Kidney epithelial cell (primary cell): ENCODE results near the gene LSP1. TPM values are rescaled to one million over a fixed set of nuclear protein-coding genes. Genes with fewer than 3 reads are reported as not detected.

Experiments used
- DNase-seq: peaks from one replicate; pipeline ENCODE4 v3.0.0-alpha.2; 2010; ENCODE audit warnings: low read depth
- H3K27me3 ChIP-seq: 2 replicates; pipeline ENCODE4 v1.6.0; 2011; ENCODE audit warnings: low read length; ENCODE audit not compliant: control insufficient read depth, insufficient read depth
- H3K36me3 ChIP-seq: 2 replicates; pipeline ENCODE4 v1.5.1; 2011; ENCODE audit warnings: low read length; ENCODE audit not compliant: control insufficient read depth, insufficient read depth
- H3K4me3 ChIP-seq: 2 replicates; pipeline ENCODE4 v1.5.1; 2011; ENCODE audit warnings: low read depth, mild to moderate bottlenecking, control low read depth, low read length
- CTCF ChIP-seq: IDR thresholded peaks from 2 replicates; pipeline ENCODE4 v1.5.1; 2011; ENCODE audit warnings: mild to moderate bottlenecking, moderate library complexity, low read length, control low read depth, inconsistent platforms; ENCODE audit not compliant: insufficient read depth, poor library complexity, severe bottlenecking
- total RNA-seq: library from RNA; depleted of rRNA; stranded (reverse); fragments of >200 nt; gene quantifications from 2 replicates; pipeline ENCODE4 v1.2.3, GENCODE V29; 2015

The LSP1 gene
- total RNA-seq, 1 donor from 2014 or later: not detected

- H3K27me3 ChIP-seq: peaks cover 18% of the 10 kb centered on the region
- DNase-seq: no peak
- TF ChIP-seq CTCF: no peak
- H3K36me3 ChIP-seq: no peaks in the 10 kb centered on the region
- no peak overlapping the region for H3K4me3 ChIP-seq
These were observed 69.7 kb downstream of the LSP1 start for GRCh38 chr11:1922481-1923081.

GRCh38 chr11:1923201-1923956, 70.5 kb downstream of the LSP1 start:
- H3K36me3 ChIP-seq: no peaks in the 10 kb centered on the region
- no peak for DNase-seq
- no peak overlapping the region for H3K4me3 ChIP-seq
- peaks cover 24% of the 10 kb centered on the region for H3K27me3 ChIP-seq
- no peak for TF ChIP-seq CTCF

- TF ChIP-seq CTCF: no peak
- Histone ChIP-seq H3K4me3 (no peak overlapping the region), H3K27me3 (peaks cover 27% of the 10 kb centered on the region), H3K36me3 (no peaks in the 10 kb centered on the region)
- peak; percentile 2 for DNase-seq
These were observed 71.3 kb downstream of the LSP1 start for GRCh38 chr11:1924181-1924580.

GRCh38 chr11:1924646-1925372, 71.9 kb downstream of the LSP1 start:
- peaks cover 27% of the 10 kb centered on the region for H3K27me3 ChIP-seq
- no peaks in the 10 kb centered on the region for H3K36me3 ChIP-seq
- TF ChIP-seq CTCF: no peak
- no peak overlapping the region for H3K4me3 ChIP-seq
- DNase-seq: no peak

- TF ChIP-seq CTCF: no peak
- Histone ChIP-seq H3K36me3 (no peaks in the 10 kb centered on the region), H3K27me3 (peaks cover 27% of the 10 kb centered on the region), H3K4me3 (no peak overlapping the region)
- no peak for DNase-seq
These were observed 72.7 kb downstream of the LSP1 start for GRCh38 chr11:1925373-1926155.
